B cell (primary cell): ENCODE results near the gene ZNF281.

Experiments used
- EZH2 ChIP-seq: IDR thresholded peaks from 2 replicates; pipeline ENCODE4 v1.6.1; 2012; ENCODE audit warnings: borderline replicate concordance, low read depth, mild to moderate bottlenecking, moderate library complexity, low read length; ENCODE audit not compliant: insufficient read depth, poor library complexity, severe bottlenecking
- TF ChIP-seq, protein P1 (sequence below): fragments of 200-600 bp; IDR thresholded peaks from one replicate; pipeline ENCODE4 v1.8.0; 2022; ENCODE audit warnings: antibody characterized with exemption, mild to moderate bottlenecking

DNA sequence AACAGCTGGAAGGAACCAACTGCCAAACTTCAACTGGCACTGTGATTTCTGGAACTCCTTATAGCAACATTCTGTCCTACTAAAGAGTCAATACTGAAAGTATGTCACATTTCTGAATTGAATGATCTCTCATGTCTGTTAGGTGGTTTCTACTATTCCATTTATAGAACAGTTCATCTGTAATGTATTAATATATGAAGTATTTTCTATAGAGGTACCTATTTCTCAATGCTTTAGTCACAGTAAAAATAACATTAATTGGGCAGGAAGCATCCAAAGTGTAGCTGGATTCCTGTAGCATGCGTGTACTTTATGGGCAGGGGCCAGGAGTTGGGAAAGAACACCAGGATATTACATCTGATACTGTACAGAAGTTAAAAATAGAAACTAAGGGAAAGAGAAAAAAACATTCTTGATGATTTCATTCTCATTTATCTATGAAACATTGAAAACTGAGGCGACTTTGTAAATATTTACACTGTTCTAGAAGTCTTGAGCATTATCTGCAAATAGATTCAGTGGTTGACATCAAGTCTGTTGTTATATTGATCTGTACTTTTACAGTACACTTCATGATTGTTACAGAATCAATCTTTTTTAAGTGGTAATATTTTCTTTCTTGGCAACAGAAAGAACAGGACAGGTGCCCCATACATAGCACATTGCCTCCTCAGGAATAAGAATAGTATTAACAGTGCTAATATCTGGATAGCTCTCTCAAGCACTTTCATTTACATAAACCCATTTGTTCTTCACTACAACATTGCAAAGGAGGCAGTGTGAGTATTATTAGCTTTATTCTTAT is 6.2 kb upstream of the ZNF281 start:
- TF ChIP-seq, protein P1, sequence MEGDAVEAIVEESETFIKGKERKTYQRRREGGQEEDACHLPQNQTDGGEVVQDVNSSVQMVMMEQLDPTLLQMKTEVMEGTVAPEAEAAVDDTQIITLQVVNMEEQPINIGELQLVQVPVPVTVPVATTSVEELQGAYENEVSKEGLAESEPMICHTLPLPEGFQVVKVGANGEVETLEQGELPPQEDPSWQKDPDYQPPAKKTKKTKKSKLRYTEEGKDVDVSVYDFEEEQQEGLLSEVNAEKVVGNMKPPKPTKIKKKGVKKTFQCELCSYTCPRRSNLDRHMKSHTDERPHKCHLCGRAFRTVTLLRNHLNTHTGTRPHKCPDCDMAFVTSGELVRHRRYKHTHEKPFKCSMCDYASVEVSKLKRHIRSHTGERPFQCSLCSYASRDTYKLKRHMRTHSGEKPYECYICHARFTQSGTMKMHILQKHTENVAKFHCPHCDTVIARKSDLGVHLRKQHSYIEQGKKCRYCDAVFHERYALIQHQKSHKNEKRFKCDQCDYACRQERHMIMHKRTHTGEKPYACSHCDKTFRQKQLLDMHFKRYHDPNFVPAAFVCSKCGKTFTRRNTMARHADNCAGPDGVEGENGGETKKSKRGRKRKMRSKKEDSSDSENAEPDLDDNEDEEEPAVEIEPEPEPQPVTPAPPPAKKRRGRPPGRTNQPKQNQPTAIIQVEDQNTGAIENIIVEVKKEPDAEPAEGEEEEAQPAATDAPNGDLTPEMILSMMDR: no peak
- no peak for TF ChIP-seq EZH2
